HepG2 (cell line): ENCODE data around the gene KAT2A. TPM values are rescaled to one million over a fixed set of nuclear protein-coding genes. Genes with fewer than 3 reads are reported as not detected.

ENCODE experiments used
- ATAC-seq: fragments of 200-7000 bp; cut with Tn5 transposase; 3 replicates; pipeline ENCODE4 v1.9.1; 2020; ENCODE audit warnings: mild to moderate bottlenecking, moderate library complexity
- BruUV-seq: library from RNA; stranded (reverse); fragments of 400-500 nt; replicated peaks from 2 replicates; lab custom pipeline; 2021; lab: Mats Ljungman, UMichigan
- CTCF ChIA-PET: fragments of 300-600 bp; formaldehyde crosslinking; extraction: SDS; loops from one replicate; lab custom pipeline; 2021; ENCODE audit warnings: low total read pairs, inconsistent platforms, low intra/inter-chr PET ratio; lab: Yijun Ruan, JAX
- POLR2A ChIA-PET: fragments of 350-600 bp; sonication (Branson Sonifier 250); formaldehyde crosslinking; loops from one replicate; lab custom pipeline; 2020; ENCODE audit warnings: antibody characterized with exemption, inconsistent platforms; lab: Yijun Ruan, JAX
- DNase-seq: peaks from one replicate; pipeline ENCODE4 v3.0.0-alpha.2; 2015; ENCODE audit warnings: low spot score
- FAIRE-seq: peaks from 3 replicates; lab custom pipeline; 2011; peaks lifted over from hg19 to GRCh38; lab: Jason Lieb, UNC
- H2AFZ ChIP-seq: one replicate; pipeline ENCODE4 v1.6.1; 2011; ENCODE audit warnings: low read length, inconsistent platforms
- H3K27ac ChIP-seq: fragments of 300-600 bp; 3 replicates; pipeline ENCODE4 v1.8.0; 2011; ENCODE audit warnings: mixed run types, mild to moderate bottlenecking, mixed read lengths, low read length, inconsistent platforms; ENCODE audit not compliant: insufficient read depth; ENCODE audit errors: extremely low read length
- H3K27me3 ChIP-seq, 2 experiments: fragments of 200-600 bp in 1 of 2; 2 replicates in 1 of 2; 3 replicates in 1 of 2; pipeline versions ENCODE4 v1.6.0 to v1.8.0; 2011; ENCODE audit warnings: low read length in 2 of 2, mild to moderate bottlenecking in 2 of 2, moderate library complexity in 2 of 2, inconsistent platforms in 1 of 2; ENCODE audit not compliant: insufficient read depth in 2 of 2, control insufficient read depth in 1 of 2
- H3K36me3 ChIP-seq, 2 experiments: fragments of 200-600 bp in 1 of 2; replicated peaks in 1 of 2; 2 replicates in 1 of 2; 3 replicates in 1 of 2; pipeline versions ENCODE4 v1.5.1 to v1.8.0; 2011; ENCODE audit warnings: low read length in 2 of 2, inconsistent platforms in 1 of 2; ENCODE audit not compliant: insufficient read depth in 2 of 2, control insufficient read depth in 1 of 2
- H3K4me1 ChIP-seq: 2 replicates; pipeline ENCODE4 v1.5.1; 2012; ENCODE audit warnings: low read length, inconsistent platforms; ENCODE audit not compliant: insufficient read depth
- H3K4me2 ChIP-seq: 2 replicates; pipeline ENCODE4 v1.6.0; 2011; ENCODE audit warnings: low read depth, low read length, inconsistent platforms
- H3K4me3 ChIP-seq, 3 experiments: fragments of 200-600 bp in 1 of 3; sonication (generic), shearing (Covaris generic) in 1 of 3; replicated peaks in 1 of 3; 2 replicates each; pipeline ENCODE4 v1.5.1; 2011 to 2016; ENCODE audit warnings: low read length in 3 of 3, inconsistent platforms in 2 of 3, low read depth in 2 of 3, mild to moderate bottlenecking in 2 of 3, control low read depth in 1 of 3, mixed read lengths in 1 of 3; ENCODE audit not compliant: insufficient read depth in 1 of 3
- H3K79me2 ChIP-seq: one replicate; pipeline ENCODE4 v1.6.1; 2011; ENCODE audit warnings: low read length, inconsistent platforms; ENCODE audit not compliant: insufficient read depth
- H3K9ac ChIP-seq: 2 replicates; pipeline ENCODE4 v1.6.0; 2011; ENCODE audit warnings: mild to moderate bottlenecking, low read depth, low read length, inconsistent platforms; ENCODE audit not compliant: insufficient read depth
- H3K9me3 ChIP-seq: 2 replicates; pipeline ENCODE4 v1.5.1; 2012; ENCODE audit warnings: mild to moderate bottlenecking, low read length
- H4K20me1 ChIP-seq: 2 replicates; pipeline ENCODE4 v1.6.0; 2011; ENCODE audit warnings: inconsistent platforms, mild to moderate bottlenecking, low read length, moderate library complexity; ENCODE audit not compliant: insufficient read depth
- ATF4 ChIP-seq, 2 experiments: fragments of 450-650 bp in 1 of 2; sonication (generic) in 1 of 2; formaldehyde crosslinking; IDR thresholded peaks; 2 replicates each; pipeline versions ENCODE4 v1.5.0 to v1.8.0; 2020 to 2022; ENCODE audit warnings: mild to moderate bottlenecking in 1 of 2, missing genetic modification reagents in 1 of 2
- DRAP1 ChIP-seq: IDR thresholded peaks from 2 replicates; pipeline ENCODE4 v1.6.1; 2016; ENCODE audit warnings: missing genetic modification reagents, missing compliant biosample characterization
- EP300 ChIP-seq, 3 experiments: sonication (generic) in 1 of 3; formaldehyde crosslinking in 1 of 3; IDR thresholded peaks; 2 replicates each; pipeline versions ENCODE4 v1.5.1 to v1.6.1; 2011 to 2020; ENCODE audit warnings: low read depth in 2 of 3, low read length in 2 of 3, borderline replicate concordance in 1 of 3, improper control_type of control experiment in 1 of 3, mild to moderate bottlenecking in 1 of 3, missing genetic modification reagents in 1 of 3, moderate library complexity in 1 of 3
- FOSL2 ChIP-seq: sonication (generic); formaldehyde crosslinking; IDR thresholded peaks from 2 replicates; pipeline ENCODE4 v1.4.0; 2020; ENCODE audit warnings: missing genetic modification reagents
- FOXK2 ChIP-seq: fragments of 450-650 bp; IDR thresholded peaks from 2 replicates; pipeline ENCODE4 v1.6.1; 2016
- GFI1 ChIP-seq: sonication (generic); formaldehyde crosslinking; IDR thresholded peaks from 2 replicates; pipeline ENCODE4 v1.5.0; 2020; ENCODE audit warnings: missing genetic modification reagents, mild to moderate bottlenecking, borderline replicate concordance
- GPN1 ChIP-seq: sonication (generic); formaldehyde crosslinking; IDR thresholded peaks from 2 replicates; pipeline ENCODE4 v1.5.1; 2020; ENCODE audit warnings: missing genetic modification reagents, borderline replicate concordance
- KDM4B ChIP-seq: sonication (generic); formaldehyde crosslinking; IDR thresholded peaks from 2 replicates; pipeline ENCODE4 v1.4.0; 2020; ENCODE audit warnings: missing genetic modification reagents
- MTA1 ChIP-seq: sonication (generic); formaldehyde crosslinking; IDR thresholded peaks from 2 replicates; pipeline ENCODE4 v1.4.0; 2020; ENCODE audit warnings: missing genetic modification reagents, mild to moderate bottlenecking, borderline replicate concordance
- NR2F1 ChIP-seq, 2 experiments: fragments of 450-650 bp in 1 of 2; formaldehyde crosslinking in 1 of 2; IDR thresholded peaks; 2 replicates each; pipeline versions ENCODE4 v1.5.0 to v1.6.1; 2016 to 2020; ENCODE audit warnings: mild to moderate bottlenecking in 1 of 2, missing compliant biosample characterization in 1 of 2, missing genetic modification reagents in 1 of 2, moderate library complexity in 1 of 2
- PCBP1 ChIP-seq: fragments of 200-400 bp; formaldehyde crosslinking; IDR thresholded peaks from 2 replicates; pipeline ENCODE4 v1.6.1; 2017; ENCODE audit warnings: mild to moderate bottlenecking, low read depth, low read length, borderline replicate concordance
- PRPF4 ChIP-seq: fragments of 200-400 bp; formaldehyde crosslinking; IDR thresholded peaks from 2 replicates; pipeline ENCODE4 v1.6.1; 2016; ENCODE audit warnings: low read length, low read depth; ENCODE audit not compliant: poor library complexity, severe bottlenecking
- SMARCE1 ChIP-seq: fragments of 450-650 bp; IDR thresholded peaks from 2 replicates; pipeline ENCODE4 v1.6.1; 2017; ENCODE audit warnings: borderline replicate concordance
- SRY ChIP-seq: sonication (generic); formaldehyde crosslinking; IDR thresholded peaks from 2 replicates; pipeline ENCODE4 v1.8.0; 2022; ENCODE audit warnings: mild to moderate bottlenecking, missing genetic modification reagents
- ZC3H4 ChIP-seq: sonication (generic); formaldehyde crosslinking; IDR thresholded peaks from 2 replicates; pipeline ENCODE4 v1.4.0; 2020; ENCODE audit warnings: missing genetic modification reagents, borderline replicate concordance
- ZIK1 ChIP-seq: sonication (generic); formaldehyde crosslinking; IDR thresholded peaks from 2 replicates; pipeline ENCODE4 v1.5.0; 2020; ENCODE audit warnings: mild to moderate bottlenecking, low read depth, missing genetic modification reagents, borderline replicate concordance
- ZKSCAN5 ChIP-seq: sonication (generic); formaldehyde crosslinking; IDR thresholded peaks from 2 replicates; pipeline ENCODE4 v1.5.1; 2020; ENCODE audit warnings: mild to moderate bottlenecking, missing genetic modification reagents
- ZNF33A ChIP-seq: sonication (generic); formaldehyde crosslinking; IDR thresholded peaks from 2 replicates; pipeline ENCODE4 v1.5.1; 2020; ENCODE audit warnings: missing genetic modification reagents, mild to moderate bottlenecking, moderate library complexity, borderline replicate concordance
- ZNF451 ChIP-seq: sonication (generic); formaldehyde crosslinking; IDR thresholded peaks from 2 replicates; pipeline ENCODE4 v1.5.0; 2020; ENCODE audit warnings: mild to moderate bottlenecking, missing genetic modification reagents
- ZNF572 ChIP-seq: sonication (generic); formaldehyde crosslinking; IDR thresholded peaks from 2 replicates; pipeline ENCODE4 v1.5.1; 2020; ENCODE audit warnings: mild to moderate bottlenecking, missing genetic modification reagents
- ZNF644 ChIP-seq: IDR thresholded peaks from 2 replicates; pipeline ENCODE4 v1.6.1; 2016; ENCODE audit warnings: low read depth
- ZSCAN20 ChIP-seq: sonication (generic); formaldehyde crosslinking; IDR thresholded peaks from 2 replicates; pipeline ENCODE4 v1.4.0; 2020; ENCODE audit warnings: missing genetic modification reagents, mild to moderate bottlenecking, borderline replicate concordance
- WGBS: methylation state at CpG from one replicate; pipeline ENCODE4 v1.1.6; 2017; ENCODE audit warnings: low lambda C conversion rate; 5-methylcytosine and 5-hydroxymethylcytosine counted together
- in situ Hi-C: cut with HindIII; loops from 2 replicates; pipeline ENCODE4 v1.10.0; 2017; ENCODE audit warnings: low pct_unique_long_range_greater_than_20kb; ENCODE audit not compliant: extremely low pct_ligation_motif_present
- intact Hi-C: fragments of 100-400 bp; cut with micrococcal nuclease; formaldehyde crosslinking; loops from one replicate; pipeline ENCODE4 v1.10.0; 2022; ENCODE audit not compliant: unreplicated experiment
- polyA plus RNA-seq, 8 experiments: library from polyadenylated mRNA; depleted of rRNA in 3 of 8; stranded (reverse) in 7 of 8; unstranded in 1 of 8; fragments of >200 nt; fragmentation: Illumina TruSeq in 4 of 8; extraction: Trizol in 4 of 8; gene quantifications; 2 replicates each; pipeline versions ENCODE4 v1.2.1 to v1.2.3, GENCODE V29; 2011 to 2016; ENCODE audit warnings: low read depth in 4 of 8, missing spikeins in 1 of 8, mixed read lengths in 1 of 8; ENCODE audit not compliant: insufficient read depth in 1 of 8
- total RNA-seq, 5 experiments: library from RNA; depleted of rRNA; stranded (reverse); fragments of >200 nt; fragmentation: Illumina TruSeq; extraction: Trizol; gene quantifications; 2 replicates each; pipeline ENCODE4 v1.2.3, GENCODE V29; 2016; ENCODE audit warnings: low read depth in 1 of 5

KAT2A gene
- total and polyA plus RNA-seq, 2 of the 13 experiments (the other 11 are each of a cell fraction or from before 2014, with no cell fraction given): 29.1 to 90.4 TPM

- FAIRE-seq: peak; percentile 85
- H3K27ac ChIP-seq: peak overlapping the region; percentile 56
- H4K20me1 ChIP-seq: no peaks in the 10 kb centered on the region
- ChIA-PET CTCF (no interaction called here), POLR2A (interaction anchor here (1.1 to 1.3 kb wide), 2 partner anchors 399 to 400 kb away, joined by 3 read pairs; no protein-coding TSS in a partner anchor)
- 0 out of 5 replicates have a peak, but pooled peaks cover 0 to 3% of the 10 kb centered on the region in 2 experiments for H3K27me3 ChIP-seq
- H3K9ac ChIP-seq: peak overlapping the region; percentile 32
- WGBS: under 1% methylated on average over 16 of the region's 20 CpGs
- no peaks in the 10 kb centered on the region for H3K9me3 ChIP-seq
- H3K4me1 ChIP-seq: peaks cover 55% of the 10 kb centered on the region
- BruUV-seq: no TSS peak
- H3K79me2 ChIP-seq: no peaks in the 10 kb centered on the region
- ATAC-seq: peak; percentile 95
- intact Hi-C loops (no loop called here), in situ Hi-C loops (no loop called here)
- H3K4me2 ChIP-seq: peak overlapping the region; percentile 69
- peak overlapping the region in 2 of 3 experiments; percentile 6 to 51; a peak in 3 of 6 replicates for H3K4me3 ChIP-seq
- H2AFZ ChIP-seq: no peak overlapping the region
- peak; percentile 93 for DNase-seq
- no peaks in the 10 kb centered on the region for H3K36me3 ChIP-seq
- TF ChIP-seq DRAP1 (CRISPR knock-in tag) (no peak), NR2F1 (CRISPR knock-in tag; IDR thresholded peaks at IDR 0.05) (no peak), ZC3H4 (CRISPR knock-in tag) (no peak), FOXK2 (no peak), ZNF572 (no peak), ZNF33A (CRISPR knock-in tag) (no peak), FOSL2 (peak; percentile 20; the same call in 1 of the 2 replicates), SMARCE1 (no peak), PCBP1 (peak; percentile 89; the same call in 1 of the 2 replicates), EP300 (IDR thresholded peaks at IDR 0.05; ENCODE audit: low read depth in 2 of 2, low read length in 2 of 2) (peak; percentile 70 to 80; a peak in 3 of 4 replicates), EP300 (CRISPR knock-in tag; IDR thresholded peaks at IDR 0.05; ENCODE audit: borderline replicate concordance) (peak; percentile 63; the same call in 1 of the 2 replicates), ZNF451 (CRISPR knock-in tag) (no peak), GFI1 (CRISPR knock-in tag) (peak; percentile 87; the same call in 1 of the 2 replicates), ZSCAN20 (CRISPR knock-in tag) (no peak), ZNF644 (CRISPR knock-in tag) (no peak), GPN1 (CRISPR knock-in tag) (no peak), PRPF4 (no peak), ZIK1 (CRISPR knock-in tag) (no peak), ATF4 (CRISPR knock-in tag; IDR thresholded peaks at IDR 0.05) (peak in 1 of 2 experiments; percentile 49; a peak in 1 of 4 replicates), ZKSCAN5 (CRISPR knock-in tag) (no peak), MTA1 (CRISPR knock-in tag) (no peak), KDM4B (no peak), SRY (CRISPR knock-in tag) (no peak; the same call in 1 of the 2 replicates)
Measured at GRCh38 chr17:42087736-42088705, 33.1 kb downstream of the KAT2A start.
